NCI-H748 treated with DMSO at 0.1 percent for 48 hours (cell line): ENCODE measurements around the gene ITM2B.

Source experiments
- DNase-seq: peaks from one replicate; lab custom pipeline; 2025; lab: John Stamatoyannopoulos, UW

The ITM2B gene

DNA sequence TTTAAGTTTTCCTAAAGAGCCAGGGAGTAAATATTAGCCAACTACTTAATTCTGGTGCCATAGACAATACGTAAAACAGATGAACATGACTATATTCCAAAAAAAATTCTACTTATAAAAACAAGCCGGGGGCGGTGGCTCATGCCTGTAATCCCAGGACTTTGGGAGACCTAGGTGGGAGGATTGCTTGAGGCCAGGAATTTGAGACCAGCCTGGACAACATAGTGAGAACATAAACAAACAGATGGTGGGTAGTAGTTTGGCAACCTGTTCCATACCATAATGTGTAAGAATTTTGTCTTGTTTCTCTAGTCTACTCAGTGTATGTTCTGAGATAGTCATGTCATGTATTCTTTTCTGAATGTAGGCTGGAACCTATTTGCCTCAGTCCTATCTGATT, 25.4 kb downstream of the ITM2B start:
- no peak for DNase-seq

DNA sequence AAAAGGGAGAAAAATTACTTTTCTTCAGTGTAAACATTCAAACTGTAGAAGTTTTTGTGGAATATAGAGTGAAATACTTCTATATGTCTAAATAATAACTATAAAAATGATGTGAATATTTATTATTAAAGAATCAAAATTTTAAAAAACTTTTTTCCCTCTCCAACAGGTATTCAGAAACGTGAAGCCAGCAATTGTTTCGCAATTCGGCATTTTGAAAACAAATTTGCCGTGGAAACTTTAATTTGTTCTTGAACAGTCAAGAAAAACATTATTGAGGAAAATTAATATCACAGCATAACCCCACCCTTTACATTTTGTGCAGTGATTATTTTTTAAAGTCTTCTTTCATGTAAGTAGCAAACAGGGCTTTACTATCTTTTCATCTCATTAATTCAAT, 28.0 kb downstream of the ITM2B start:
- no peak for DNase-seq

DNA sequence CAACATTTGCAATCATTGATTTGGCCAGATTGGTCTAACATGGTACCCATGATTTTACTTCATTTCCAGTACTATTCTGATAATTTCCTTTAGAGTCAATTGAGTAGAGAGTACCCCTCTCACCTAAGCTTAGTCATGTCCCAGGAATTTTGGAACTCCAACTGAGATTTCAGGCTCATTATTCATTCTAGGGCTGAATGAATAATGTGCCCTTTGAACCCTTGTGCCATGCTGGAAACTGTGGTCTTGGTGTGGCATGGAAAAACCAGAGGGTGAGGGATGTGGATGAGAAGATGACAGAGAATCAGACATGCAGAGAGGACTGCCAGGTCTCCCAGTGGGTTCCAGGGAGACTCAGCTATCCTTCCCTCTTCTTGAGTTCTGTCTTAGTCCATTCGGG, 30.2 kb downstream of the ITM2B start:
- DNase-seq: no peak

DNA sequence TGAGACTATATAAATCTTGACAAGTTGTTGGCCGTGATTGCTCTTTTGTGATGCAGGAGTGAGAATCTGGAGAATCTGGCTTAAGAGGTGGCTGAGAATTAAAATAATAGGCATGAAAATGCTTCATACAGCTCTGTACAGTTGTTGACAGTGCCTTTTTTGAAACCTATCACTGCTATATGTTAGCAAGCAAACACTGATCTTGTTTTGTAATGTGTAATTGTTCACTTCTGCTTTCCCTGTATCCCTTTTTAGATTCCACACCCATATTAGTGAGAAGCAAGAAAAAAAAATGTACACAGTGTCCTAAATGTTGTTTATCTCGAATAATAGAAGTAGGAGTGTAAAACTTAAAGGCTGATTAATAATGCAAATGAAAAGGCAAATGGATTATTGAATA, 31.1 kb downstream of the ITM2B start:
- DNase-seq: no peak

DNA sequence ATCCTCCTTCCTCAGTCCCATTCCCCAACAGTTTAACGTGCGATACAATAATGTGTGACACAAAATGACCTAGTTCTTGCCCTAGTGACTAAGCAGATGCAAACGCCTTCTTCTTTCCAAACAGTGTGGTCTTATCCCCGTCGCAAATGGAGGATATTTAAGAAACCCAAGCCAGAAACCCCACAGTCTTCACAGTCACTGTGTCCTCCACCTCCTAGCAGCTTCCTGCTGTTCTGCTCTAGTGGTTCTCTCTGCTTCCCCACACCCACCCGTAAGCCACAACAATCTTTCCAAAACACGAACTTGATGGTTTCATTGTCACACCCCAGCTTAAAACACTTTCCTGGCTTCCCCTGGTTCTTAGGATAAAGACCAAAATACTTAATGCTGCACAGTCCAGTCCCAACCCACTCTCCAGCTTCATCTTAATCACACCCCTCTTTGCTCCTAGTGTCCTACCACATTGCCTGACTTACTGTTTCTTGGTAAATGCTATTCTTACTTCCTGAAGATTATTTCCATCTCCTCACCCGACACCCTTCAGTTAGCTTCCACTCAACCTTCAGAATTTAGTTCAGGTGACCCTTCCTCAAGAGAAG, 32.3 kb downstream of the ITM2B start:
- DNase-seq: no peak

DNA sequence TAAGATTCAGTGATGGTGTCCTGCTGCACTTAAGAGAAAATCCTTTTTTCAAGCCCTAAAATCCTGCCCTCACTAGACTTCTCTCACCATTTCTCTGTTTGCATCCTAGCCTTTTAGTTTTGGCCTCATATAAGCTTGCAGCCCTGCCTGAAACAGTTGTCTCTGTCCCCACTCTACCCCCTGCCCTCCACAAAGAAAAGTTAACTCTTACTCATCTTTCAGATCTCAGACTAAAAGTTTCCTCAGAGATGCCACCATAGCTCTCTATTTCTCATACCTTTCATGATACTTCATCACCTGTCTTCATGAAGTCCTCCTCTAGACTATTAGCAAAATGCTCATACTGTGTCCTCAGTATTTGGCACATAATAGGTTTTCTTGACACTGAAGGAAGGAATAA, 33.1 kb downstream of the ITM2B start:
- no peak for DNase-seq

GRCh38 chr13:48266701-48267639, 34.0 kb downstream of the ITM2B start:
- no peak for DNase-seq

DNA sequence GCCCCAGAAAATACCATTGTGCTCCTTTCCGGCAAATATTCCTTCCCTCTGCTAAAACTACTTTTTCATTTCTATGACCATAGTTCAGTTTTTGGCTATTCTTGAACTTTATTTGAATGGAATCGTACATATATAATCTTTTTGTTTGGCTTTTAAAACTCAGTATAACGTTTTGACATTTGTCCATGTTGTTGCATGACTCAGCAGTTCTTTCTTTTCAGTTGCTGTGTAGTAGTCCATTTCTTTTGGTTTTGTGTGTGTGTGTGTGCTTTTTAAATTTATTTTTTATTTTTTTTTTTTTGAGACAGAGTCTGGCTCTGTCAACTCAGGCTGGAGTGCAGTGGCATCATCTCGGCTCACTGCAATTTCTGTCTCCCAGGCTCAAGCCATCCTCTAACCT, 35.0 kb downstream of the ITM2B start:
- no peak for DNase-seq

DNA sequence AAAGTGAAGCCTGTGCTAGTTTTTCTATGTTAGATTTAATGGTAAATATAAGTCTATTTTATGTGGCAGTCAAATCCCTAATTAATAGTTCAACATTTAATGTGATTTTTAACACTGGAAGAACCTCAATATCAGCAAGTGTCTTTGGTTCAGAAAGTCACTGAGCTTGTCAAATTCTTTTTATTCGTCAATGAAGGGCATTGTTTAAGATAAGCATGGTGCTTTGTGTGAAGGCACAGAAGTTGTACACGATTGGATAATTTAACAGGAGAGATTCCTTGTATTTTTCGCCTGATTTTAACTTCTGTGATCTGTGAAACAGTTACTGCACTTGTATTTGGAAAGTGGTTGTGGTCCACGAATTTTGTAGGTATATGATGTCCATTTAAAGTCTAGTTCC, 40.3 kb downstream of the ITM2B start:
- DNase-seq: no peak

DNA sequence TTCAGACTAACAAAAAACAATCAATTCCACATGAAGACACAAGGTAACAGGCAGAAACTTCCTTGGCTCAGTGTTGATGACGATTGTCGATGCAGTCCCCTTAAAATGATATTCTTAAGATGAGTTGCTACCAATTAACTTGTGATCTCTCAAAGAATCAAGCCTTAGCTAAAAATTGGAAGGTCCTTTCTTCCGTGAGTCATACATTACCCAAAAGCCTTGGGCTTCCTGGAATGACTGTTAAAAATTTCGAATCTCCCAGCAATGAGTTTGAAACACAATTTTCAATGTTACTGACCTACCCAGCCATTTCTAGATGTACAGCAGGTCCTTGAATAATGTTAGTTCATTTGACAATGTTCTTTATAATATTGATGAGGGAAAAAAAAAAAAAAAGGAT, 42.5 kb downstream of the ITM2B start:
- no peak for DNase-seq

- DNase-seq: peak; percentile 46
Observed at GRCh38 chr13:48278806-48279205, 45.8 kb downstream of the ITM2B start.

GRCh38 chr13:48281556-48281955, 48.5 kb downstream of the ITM2B start:
- no peak for DNase-seq

- DNase-seq: no peak
Observed at GRCh38 chr13:48291730-48292129, 58.7 kb downstream of the ITM2B start.

DNA sequence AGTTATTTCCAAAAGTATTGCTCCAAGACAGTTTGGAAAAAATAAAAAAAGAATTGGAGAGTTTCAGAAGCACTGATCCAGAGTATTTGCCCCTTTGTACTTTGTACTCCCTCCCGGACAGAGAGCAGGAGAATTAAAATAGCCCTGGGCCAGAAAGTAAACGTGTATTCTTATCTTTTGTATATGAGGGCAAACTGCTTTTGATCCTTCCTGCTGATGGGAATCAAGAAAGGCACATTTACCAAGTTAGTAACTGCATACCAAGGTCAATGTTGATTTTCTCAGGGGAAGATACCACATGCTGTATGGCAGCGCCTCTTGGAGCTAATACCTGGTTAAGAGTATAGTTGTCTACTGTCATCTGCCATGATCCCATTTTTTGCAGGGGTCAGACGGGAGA, 59.6 kb downstream of the ITM2B start:
- DNase-seq: no peak

DNA sequence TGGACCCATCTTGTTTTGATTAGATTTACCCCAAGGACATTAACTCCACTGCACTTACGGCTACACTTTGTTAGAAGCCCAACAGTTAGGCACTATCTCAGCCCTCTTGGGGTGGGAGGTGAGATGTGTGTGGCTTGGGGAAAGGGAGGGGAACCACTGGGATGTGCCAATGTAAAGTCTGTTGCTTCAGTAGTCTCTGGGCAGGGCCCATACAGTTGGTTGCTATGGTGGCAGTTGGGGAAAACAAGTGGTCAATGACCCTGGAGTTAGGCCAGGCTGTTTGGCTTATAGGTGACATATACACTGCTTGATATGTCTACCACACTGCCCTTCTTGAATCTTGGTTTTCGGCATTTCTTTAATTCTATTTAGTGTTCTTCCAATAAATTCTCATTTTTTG, 61.6 kb downstream of the ITM2B start:
- DNase-seq: no peak

GRCh38 chr13:48295271-48295670, 62.3 kb downstream of the ITM2B start:
- no peak for DNase-seq

DNA sequence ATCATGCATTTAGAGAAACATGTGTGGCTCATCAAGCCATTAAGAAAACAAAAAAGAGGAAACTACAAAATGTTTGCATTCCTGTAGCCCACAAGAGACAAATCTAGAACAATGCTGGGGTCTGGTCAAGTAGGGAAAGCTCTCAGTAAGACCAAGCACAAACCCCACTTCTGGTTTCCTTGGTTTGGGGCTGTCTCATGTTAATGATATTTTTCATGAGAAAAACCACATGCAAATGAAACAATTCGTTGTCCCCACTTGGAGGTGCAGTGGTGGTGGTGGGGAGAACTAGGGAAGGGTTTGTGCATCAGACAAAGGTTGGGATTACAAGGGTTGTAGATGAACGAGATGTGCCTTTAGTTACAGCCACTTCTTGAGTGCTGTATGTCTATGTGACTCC, 63.5 kb downstream of the ITM2B start:
- no peak for DNase-seq

DNA sequence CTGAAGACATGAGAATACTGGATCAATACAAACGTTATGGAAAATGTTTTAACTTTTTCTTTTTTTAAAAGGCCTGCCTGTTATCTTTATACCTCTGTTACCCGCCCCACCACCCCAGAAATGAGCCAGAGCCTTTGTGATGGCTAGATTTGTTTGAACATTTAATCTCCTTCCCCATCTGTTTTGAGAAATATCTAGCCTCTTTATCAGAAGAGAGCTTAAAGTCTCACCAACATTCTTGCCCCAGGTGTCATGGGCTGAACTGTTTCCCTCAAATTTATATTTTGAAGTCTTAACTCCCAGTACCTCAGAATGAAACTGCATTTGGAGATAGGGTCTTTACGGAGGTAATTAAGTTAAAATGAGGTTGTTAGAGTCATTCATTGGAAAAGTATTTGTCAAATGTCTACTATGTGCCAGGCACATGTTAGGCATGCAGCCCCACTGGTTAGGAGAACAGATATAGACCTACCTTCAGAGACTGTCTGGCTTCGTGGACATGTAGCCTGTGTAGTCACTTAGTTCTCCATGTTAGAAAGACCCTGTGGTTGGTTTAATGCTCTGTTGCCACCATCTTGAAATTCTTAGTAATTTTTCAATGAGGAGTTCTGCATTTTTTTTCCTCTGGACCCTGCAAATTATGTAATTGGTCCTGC, 64.3 kb downstream of the ITM2B start:
- no peak for DNase-seq

- DNase-seq: no peak
Observed at GRCh38 chr13:48299591-48299990, 66.6 kb downstream of the ITM2B start.

- peak; percentile 46 for DNase-seq
Observed at GRCh38 chr13:48302871-48303358, 69.9 kb downstream of the ITM2B start.

DNA sequence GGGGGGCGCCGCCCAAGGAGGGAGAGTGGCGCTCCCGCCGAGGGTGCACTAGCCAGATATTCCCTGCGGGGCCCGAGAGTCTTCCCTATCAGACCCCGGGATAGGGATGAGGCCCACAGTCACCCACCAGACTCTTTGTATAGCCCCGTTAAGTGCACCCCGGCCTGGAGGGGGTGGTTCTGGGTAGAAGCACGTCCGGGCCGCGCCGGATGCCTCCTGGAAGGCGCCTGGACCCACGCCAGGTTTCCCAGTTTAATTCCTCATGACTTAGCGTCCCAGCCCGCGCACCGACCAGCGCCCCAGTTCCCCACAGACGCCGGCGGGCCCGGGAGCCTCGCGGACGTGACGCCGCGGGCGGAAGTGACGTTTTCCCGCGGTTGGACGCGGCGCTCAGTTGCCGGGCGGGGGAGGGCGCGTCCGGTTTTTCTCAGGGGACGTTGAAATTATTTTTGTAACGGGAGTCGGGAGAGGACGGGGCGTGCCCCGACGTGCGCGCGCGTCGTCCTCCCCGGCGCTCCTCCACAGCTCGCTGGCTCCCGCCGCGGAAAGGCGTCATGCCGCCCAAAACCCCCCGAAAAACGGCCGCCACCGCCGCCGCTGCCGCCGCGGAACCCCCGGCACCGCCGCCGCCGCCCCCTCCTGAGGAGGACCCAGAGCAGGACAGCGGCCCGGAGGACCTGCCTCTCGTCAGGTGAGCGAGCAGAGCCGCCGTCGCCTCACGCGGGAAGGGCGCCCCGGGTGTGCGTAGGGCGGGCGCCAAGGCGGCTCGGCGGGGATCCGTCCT, 70.5 kb downstream of the ITM2B start, which contains the start of gene RB1:
RB1 (plus strand) TSS at position 393 of the 784 bp plus-strand sequence; CDS start at position 555, 162 bp downstream.
- peak; percentile 73 for DNase-seq
